Astrocyte of the cerebellum (primary cell): Measurements from ENCODE around the gene CCDC136.

Experiments
- DNase-seq: peaks from one replicate; pipeline ENCODE4 v3.0.0-alpha.2; 2011; ENCODE audit warnings: low read depth
- H3K4me3 ChIP-seq: 2 replicates; pipeline ENCODE4 v1.5.1; 2011; ENCODE audit warnings: mild to moderate bottlenecking, low read depth, low read length, moderate library complexity
- CTCF ChIP-seq: IDR thresholded peaks from 2 replicates; pipeline ENCODE4 v1.5.1; 2012; ENCODE audit warnings: low read length, low read depth, moderate library complexity, mild to moderate bottlenecking; ENCODE audit errors: missing control alignments
- in situ Hi-C: cut with HindIII; loops from 2 replicates; pipeline ENCODE4 v1.10.0; 2017; ENCODE audit warnings: low sequenced_read_pairs

CCDC136 gene

GRCh38 chr7:128785738-128786137 is 6.0 kb upstream of the CCDC136 start:
- no peak for DNase-seq
- in situ Hi-C loops: no loop called here
- H3K4me3 ChIP-seq: no peak overlapping the region
- no peak for TF ChIP-seq CTCF

GRCh38 chr7:128788446-128789412 is 3.0 kb upstream of the CCDC136 start:
- in situ Hi-C loops: no loop called here
- H3K4me3 ChIP-seq: no peak overlapping the region
- no peak for DNase-seq
- TF ChIP-seq CTCF: no peak

- in situ Hi-C loops: no loop called here
- no peak for TF ChIP-seq CTCF
- H3K4me3 ChIP-seq: peak overlapping the region; percentile 71
- no peak for DNase-seq
These were observed 1.3 kb upstream of the CCDC136 start for GRCh38 chr7:128790315-128791041.

DNA sequence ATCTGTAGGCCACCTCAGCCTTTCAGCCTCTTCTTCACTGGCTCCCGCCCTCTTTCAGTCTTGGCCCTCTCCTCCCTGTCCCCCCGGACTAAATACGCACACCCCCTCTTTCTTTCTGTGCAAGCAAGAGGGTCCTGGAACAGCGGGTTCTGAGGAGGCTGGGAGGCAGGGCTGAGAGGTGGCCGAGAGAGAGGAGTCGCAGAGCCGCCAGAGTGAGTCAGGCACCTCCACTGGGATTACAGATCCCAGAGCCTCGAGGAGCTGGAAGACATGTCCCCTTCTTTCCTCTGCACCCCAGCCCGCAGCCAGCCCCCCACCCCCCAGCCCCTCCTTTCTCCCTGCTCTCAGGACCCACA is 182 bp downstream of the CCDC136 start:
- peak overlapping the region; percentile 71 for H3K4me3 ChIP-seq
- in situ Hi-C loops: no loop called here
- no peak for TF ChIP-seq CTCF
- DNase-seq: no peak

DNA sequence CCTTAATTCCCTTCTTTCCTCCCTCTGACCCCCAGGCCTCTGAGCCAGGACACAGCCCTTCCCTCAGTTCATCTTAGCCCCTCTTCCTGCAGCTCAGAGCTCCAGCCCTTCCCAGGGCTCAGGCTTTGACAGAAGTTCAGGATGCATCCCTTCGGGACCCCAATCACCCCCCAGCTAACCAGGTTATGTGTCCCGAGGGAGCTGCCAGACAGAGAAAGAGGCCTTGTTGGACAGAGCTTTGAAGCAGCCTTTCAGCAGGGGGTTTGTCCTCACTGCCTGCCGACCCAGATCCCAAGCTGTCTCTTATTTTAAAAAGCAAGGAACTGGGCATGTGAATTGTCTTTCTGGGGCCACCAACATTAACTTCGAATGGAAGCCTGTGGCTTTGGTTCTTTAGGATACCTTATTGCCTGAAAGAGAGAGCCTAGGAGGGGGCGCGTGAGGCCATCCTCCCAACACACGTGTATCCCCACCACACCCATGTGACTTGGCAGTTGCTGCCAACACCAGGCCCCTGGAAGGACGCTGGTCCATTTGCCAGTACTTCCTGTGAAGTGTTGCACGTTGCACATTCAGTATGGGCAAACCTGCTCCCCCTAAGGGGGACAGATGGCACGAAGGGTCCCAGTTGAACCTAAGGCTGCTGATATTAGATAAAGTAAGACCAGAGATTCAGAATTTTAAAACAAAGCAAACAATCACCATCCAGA is 858 bp downstream of the CCDC136 start:
- H3K4me3 ChIP-seq: peak overlapping the region; percentile 71
- in situ Hi-C loops: no loop called here
- DNase-seq: no peak
- TF ChIP-seq CTCF: no peak

- TF ChIP-seq CTCF: no peak
- no peak for DNase-seq
- no peak overlapping the region for H3K4me3 ChIP-seq
- in situ Hi-C loops: no loop called here
These were observed 1.4 kb downstream of the CCDC136 start for GRCh38 chr7:128793181-128793547.
